Glomerular visceral epithelial cell (primary cell): ENCODE results near the gene RABEP1.
A peak's percentile ranks its signal among the peaks of the same experiment; 100 is the strongest.

Experiments
- DNase-seq: peaks from one replicate; pipeline ENCODE4 v3.0.0-alpha.2; 2016; ENCODE audit errors: extremely low spot score

The RABEP1 gene

GRCh38 chr17:5364156-5364555, 82.1 kb downstream of the RABEP1 start:
- DNase-seq: no peak

- no peak for DNase-seq
These were observed 82.6 kb downstream of the RABEP1 start for GRCh38 chr17:5364696-5365095.

GRCh38 chr17:5365831-5366230, 83.7 kb downstream of the RABEP1 start:
- DNase-seq: no peak

- no peak for DNase-seq
These were observed 88.3 kb downstream of the RABEP1 start for GRCh38 chr17:5370411-5370810.

- DNase-seq: no peak
These were observed 91.0 kb downstream of the RABEP1 start for GRCh38 chr17:5373112-5373511.

GRCh38 chr17:5378566-5379207, 96.6 kb downstream of the RABEP1 start:
- no peak for DNase-seq

GRCh38 chr17:5379351-5380107, 97.4 kb downstream of the RABEP1 start:
- no peak for DNase-seq

GRCh38 chr17:5380491-5381135, 98.5 kb downstream of the RABEP1 start:
- no peak for DNase-seq

- no peak for DNase-seq
These were observed 99.5 kb downstream of the RABEP1 start for GRCh38 chr17:5381542-5381941.

GRCh38 chr17:5391678-5392077, 109.6 kb downstream of the RABEP1 start:
- no peak for DNase-seq

GRCh38 chr17:5396612-5397011, 114.5 kb downstream of the RABEP1 start:
- no peak for DNase-seq

- no peak for DNase-seq
These were observed 117.7 kb downstream of the RABEP1 start for GRCh38 chr17:5399767-5400166.

- DNase-seq: no peak
These were observed 123.3 kb downstream of the RABEP1 start for GRCh38 chr17:5405400-5405799.

GRCh38 chr17:5408186-5408585, 126.1 kb downstream of the RABEP1 start:
- DNase-seq: no peak

GRCh38 chr17:5410594-5411272, 128.6 kb downstream of the RABEP1 start:
- no peak for DNase-seq

GRCh38 chr17:5413682-5414081, 131.6 kb downstream of the RABEP1 start:
- DNase-seq: peak; percentile 50

GRCh38 chr17:5416901-5417300, 134.8 kb downstream of the RABEP1 start:
- no peak for DNase-seq

- peak; percentile 50 for DNase-seq
These were observed 136.8 kb downstream of the RABEP1 start for GRCh38 chr17:5418858-5419355.

GRCh38 chr17:5419356-5419958, 137.4 kb downstream of the RABEP1 start, which contains the start of gene NUP88:
Gene NUP88, minus strand, starts transcription at chr17:5419662. Its CDS starts 12 bp downstream, at chr17:5419650.
- DNase-seq: peak; percentile 97

GRCh38 chr17:5419959-5420653, 138.0 kb downstream of the RABEP1 start, which contains the start of gene RPAIN:
Gene RPAIN, plus strand, starts transcription at chr17:5420182. Its CDS starts 29 bp downstream, at chr17:5420211.
- peak; percentile 82 for DNase-seq

GRCh38 chr17:5422505-5422904, 140.4 kb downstream of the RABEP1 start:
- peak; percentile 69 for DNase-seq
